CD4-positive, alpha-beta memory T cell (primary cell): ENCODE results near the gene SOD2. TPM values are rescaled to one million over a fixed set of nuclear protein-coding genes. Genes with fewer than 3 reads are reported as not detected.
A peak's percentile ranks its signal among the peaks of the same experiment; 100 is the strongest.

Experiments
- CTCF ChIA-PET: fragments of 350-600 bp; sonication (Branson Sonifier 250); formaldehyde crosslinking; loops from one replicate; lab custom pipeline; 2021; ENCODE audit warnings: inconsistent platforms; ENCODE audit not compliant: partially characterized antibody; lab: Charles Lee
- POLR2A ChIA-PET: fragments of 350-600 bp; sonication (Branson Sonifier 250); formaldehyde crosslinking; loops from one replicate; lab custom pipeline; 2021; ENCODE audit not compliant: partially characterized antibody; lab: Charles Lee
- DNase-seq, 5 donors: peaks; one replicate each; pipeline versions ENCODE4 v3.0.0 to v3.0.0-alpha.2; 2020 to 2022; ENCODE audit warnings: mixed read lengths in 1 of 5
- H3K27ac ChIP-seq: one replicate; pipeline ENCODE4 v1.7.0; 2013; ENCODE audit warnings: low read depth, low read length
- H3K27me3 ChIP-seq: 2 replicates; pipeline ENCODE4 v1.7.0; 2013; ENCODE audit warnings: mild to moderate bottlenecking, low read length, moderate library complexity; ENCODE audit not compliant: insufficient read depth
- H3K36me3 ChIP-seq: 2 replicates; pipeline ENCODE4 v1.7.0; 2013; ENCODE audit warnings: mild to moderate bottlenecking, low read length, moderate library complexity; ENCODE audit not compliant: insufficient read depth
- H3K4me1 ChIP-seq: 2 replicates; pipeline ENCODE4 v1.7.0; 2013; ENCODE audit warnings: mild to moderate bottlenecking, low read length, moderate library complexity; ENCODE audit not compliant: insufficient read depth
- H3K4me3 ChIP-seq, 2 donors: one replicate each; pipeline ENCODE4 v1.7.0; 2013; ENCODE audit warnings: low read length in 2 of 2, mild to moderate bottlenecking in 1 of 2
- H3K9me3 ChIP-seq, 2 donors: one replicate each; pipeline ENCODE4 v1.7.0; 2013; ENCODE audit warnings: low read length in 2 of 2, control low read depth in 1 of 2; ENCODE audit not compliant: control insufficient read depth in 1 of 2
- H3K27ac Mint-ChIP-seq, 7 donors: one replicate each; pipeline ENCODE4 v1.8.0; 2020 to 2021; ENCODE audit warnings: mixed read lengths in 7 of 7, mild to moderate bottlenecking in 6 of 7, inconsistent platforms in 3 of 7, moderate library complexity in 3 of 7
- H3K27me3 Mint-ChIP-seq, 2 donors: one replicate each; pipeline ENCODE4 v1.8.0; 2020 to 2021; ENCODE audit warnings: mixed read lengths in 2 of 2
- H3K36me3 Mint-ChIP-seq, 2 donors: one replicate each; pipeline ENCODE4 v1.8.0; 2020 to 2021; ENCODE audit warnings: mixed read lengths in 2 of 2, inconsistent platforms in 1 of 2, mild to moderate bottlenecking in 1 of 2
- H3K4me1 Mint-ChIP-seq, 4 donors: one replicate each; pipeline ENCODE4 v1.8.0; 2020 to 2021; ENCODE audit warnings: mixed read lengths in 4 of 4, mild to moderate bottlenecking in 1 of 4
- H3K4me3 Mint-ChIP-seq, 8 donors: one replicate each; pipeline ENCODE4 v1.8.0; 2020 to 2021; ENCODE audit warnings: mixed read lengths in 8 of 8, mild to moderate bottlenecking in 7 of 8, moderate library complexity in 6 of 8, inconsistent platforms in 3 of 8
- H3K9me3 Mint-ChIP-seq, 8 donors: one replicate each; pipeline ENCODE4 v1.8.0; 2020 to 2021; ENCODE audit warnings: mixed read lengths in 8 of 8, mild to moderate bottlenecking in 5 of 8, inconsistent platforms in 3 of 8, moderate library complexity in 1 of 8
- intact Hi-C: fragments of 100-400 bp; cut with micrococcal nuclease; formaldehyde crosslinking; loops from one replicate; pipeline ENCODE4 v1.15.1; 2023
- polyA plus RNA-seq, 2 donors: library from polyadenylated mRNA; unstranded; fragments of 300-500 nt; fragmentation: Illumina TruSeq; gene quantifications; one replicate each; pipeline ENCODE4 v1.2.3, GENCODE V29; 2021
- total RNA-seq, 2 experiments: library from RNA; stranded (reverse); gene quantifications; one replicate each; pipeline ENCODE4 v1.2.3, GENCODE V29; 2021

The SOD2 gene
- total and polyA plus RNA-seq, 4 experiments from 2014 or later: 121 to 161 (median 130) TPM

- no peaks in the 10 kb centered on the region for H3K9me3 ChIP-seq
- Mint-ChIP-seq H3K4me3 (no peak overlapping the region), H3K27ac (no peak overlapping the region), H3K27me3 (no peaks in the 10 kb centered on the region), H3K4me1 (no peaks in the 10 kb centered on the region), H3K9me3 (no peaks in the 10 kb centered on the region), H3K36me3 (peaks cover 0 to 9% of the 10 kb centered on the region in 2 donors)
- intact Hi-C loops: loop anchor here (1.0 to 5.0 kb wide), 3 partner anchors 402 to 485 kb away; partner anchors contain the start of gene FNDC1
- H3K36me3 ChIP-seq: no peaks in the 10 kb centered on the region
- no peak overlapping the region for H3K4me3 ChIP-seq
- ChIA-PET CTCF (interaction anchor here (0.7 to 6.7 kb wide), 16 partner anchors 9 to 802 kb away, joined by 3 to 125 read pairs (median 5); partner anchors contain the start of gene FNDC1), POLR2A (interaction anchor here (1.0 to 1.7 kb wide), 2 partner anchors 23 to 481 kb away, joined by 3 to 5 read pairs; no protein-coding TSS in a partner anchor)
- H3K27ac ChIP-seq: no peak overlapping the region
- no peaks in the 10 kb centered on the region for H3K4me1 ChIP-seq
- H3K27me3 ChIP-seq: no peaks in the 10 kb centered on the region
- peak in 4 of 5 donors; percentile 47 to 54 (median 50) for DNase-seq
Observed at GRCh38 chr6:159654483-159655098, 38.5 kb downstream of the SOD2 start.

GRCh38 chr6:159650314-159650713, 42.7 kb downstream of the SOD2 start:
- Mint-ChIP-seq H3K4me1 (no peaks in the 10 kb centered on the region), H3K27ac (no peak overlapping the region), H3K27me3 (no peaks in the 10 kb centered on the region), H3K36me3 (peaks cover 0 to 4% of the 10 kb centered on the region in 2 donors), H3K9me3 (no peaks in the 10 kb centered on the region), H3K4me3 (no peak overlapping the region)
- Histone ChIP-seq H3K27ac (no peak overlapping the region), H3K4me3 (no peak overlapping the region), H3K27me3 (no peaks in the 10 kb centered on the region), H3K36me3 (no peaks in the 10 kb centered on the region), H3K9me3 (no peaks in the 10 kb centered on the region), H3K4me1 (no peaks in the 10 kb centered on the region)
- POLR2A ChIA-PET: no interaction called here
- no peak for DNase-seq
- CTCF ChIA-PET: no interaction called here
- intact Hi-C loops: loop anchor here (5.0 kb wide), 1 partner anchor 398 kb away; no protein-coding TSS in a partner anchor

GRCh38 chr6:159649441-159649840, 43.6 kb downstream of the SOD2 start:
- CTCF ChIA-PET: no interaction called here
- POLR2A ChIA-PET: no interaction called here
- Histone ChIP-seq H3K36me3 (no peaks in the 10 kb centered on the region), H3K27ac (no peak overlapping the region), H3K9me3 (no peaks in the 10 kb centered on the region), H3K4me3 (no peak overlapping the region), H3K4me1 (no peaks in the 10 kb centered on the region), H3K27me3 (no peaks in the 10 kb centered on the region)
- no peaks in the 10 kb centered on the region for H3K9me3 Mint-ChIP-seq
- no peak for DNase-seq
- peaks cover 0 to 7% of the 10 kb centered on the region in 2 donors for H3K36me3 Mint-ChIP-seq
- no peaks in the 10 kb centered on the region for H3K27me3 Mint-ChIP-seq
- intact Hi-C loops: no loop called here
- peaks cover 0 to 1% (median 0%) of the 10 kb centered on the region in 4 donors for H3K4me1 Mint-ChIP-seq
- no peak overlapping the region for H3K4me3 Mint-ChIP-seq
- H3K27ac Mint-ChIP-seq: no peak overlapping the region

- H3K36me3 Mint-ChIP-seq: peaks cover under 1 to 10% of the 10 kb centered on the region in 2 donors
- H3K27me3 Mint-ChIP-seq: no peaks in the 10 kb centered on the region
- intact Hi-C loops: no loop called here
- H3K27ac Mint-ChIP-seq: no peak overlapping the region
- Histone ChIP-seq H3K9me3 (no peaks in the 10 kb centered on the region), H3K4me3 (no peak overlapping the region), H3K36me3 (no peaks in the 10 kb centered on the region), H3K4me1 (no peaks in the 10 kb centered on the region), H3K27me3 (no peaks in the 10 kb centered on the region), H3K27ac (no peak overlapping the region)
- no peak overlapping the region for H3K4me3 Mint-ChIP-seq
- CTCF ChIA-PET: interaction anchor here (1.8 kb wide), 1 partner anchor 394 kb away, joined by 4 read pairs; no protein-coding TSS in a partner anchor
- H3K9me3 Mint-ChIP-seq: peaks cover 0 to 3% (median 0%) of the 10 kb centered on the region in 8 donors
- POLR2A ChIA-PET: interaction anchor here (1.0 kb wide), 1 partner anchor 13 kb away, joined by 3 read pairs; no protein-coding TSS in a partner anchor
- peaks cover 0 to 1% (median 0%) of the 10 kb centered on the region in 4 donors for H3K4me1 Mint-ChIP-seq
- no peak for DNase-seq
Observed at GRCh38 chr6:159646733-159647132, 46.3 kb downstream of the SOD2 start.

GRCh38 chr6:159646116-159646515, 46.9 kb downstream of the SOD2 start:
- H3K27me3 ChIP-seq: no peaks in the 10 kb centered on the region
- no peak overlapping the region for H3K4me3 ChIP-seq
- H3K9me3 ChIP-seq: no peaks in the 10 kb centered on the region
- ChIA-PET CTCF (interaction anchor here (1.8 kb wide), 1 partner anchor 393 kb away, joined by 4 read pairs; no protein-coding TSS in a partner anchor), POLR2A (interaction anchor here (1.0 kb wide), 1 partner anchor 12 kb away, joined by 3 read pairs; no protein-coding TSS in a partner anchor)
- H3K4me1 ChIP-seq: no peaks in the 10 kb centered on the region
- H3K27ac ChIP-seq: no peak overlapping the region
- DNase-seq: no peak
- no peaks in the 10 kb centered on the region for H3K36me3 ChIP-seq
- Mint-ChIP-seq H3K27me3 (no peaks in the 10 kb centered on the region), H3K27ac (no peak overlapping the region), H3K36me3 (peaks cover 3 to 12% of the 10 kb centered on the region in 2 donors), H3K4me1 (peaks cover 0 to 1% (median 0%) of the 10 kb centered on the region in 4 donors), H3K4me3 (no peak overlapping the region), H3K9me3 (peaks cover 0 to 9% (median 2%) of the 10 kb centered on the region in 8 donors)
- intact Hi-C loops: no loop called here

GRCh38 chr6:159645640-159646039, 47.4 kb downstream of the SOD2 start:
- no peaks in the 10 kb centered on the region for H3K27me3 Mint-ChIP-seq
- H3K4me1 Mint-ChIP-seq: peaks cover 0 to 1% (median 0%) of the 10 kb centered on the region in 4 donors
- Histone ChIP-seq H3K9me3 (no peaks in the 10 kb centered on the region), H3K36me3 (no peaks in the 10 kb centered on the region), H3K4me1 (no peaks in the 10 kb centered on the region), H3K4me3 (no peak overlapping the region), H3K27ac (no peak overlapping the region), H3K27me3 (no peaks in the 10 kb centered on the region)
- peaks cover 0 to 14% (median 3%) of the 10 kb centered on the region in 8 donors for H3K9me3 Mint-ChIP-seq
- CTCF ChIA-PET: interaction anchor here (1.7 to 1.8 kb wide), 2 partner anchors 10 to 393 kb away, joined by 4 to 7 read pairs; no protein-coding TSS in a partner anchor
- intact Hi-C loops: no loop called here
- H3K36me3 Mint-ChIP-seq: peaks cover 3 to 12% of the 10 kb centered on the region in 2 donors
- no peak overlapping the region for H3K4me3 Mint-ChIP-seq
- H3K27ac Mint-ChIP-seq: peak overlapping the region in 1 of 7 donors; percentile 26
- POLR2A ChIA-PET: no interaction called here
- no peak for DNase-seq
